SKM-1 treated with dmso at 0.1 percent for 144 hours (cell line): ENCODE results near the gene PRKCD.

Experiments used
- DNase-seq: peaks from one replicate; lab custom pipeline; 2025; ENCODE audit not compliant: unreplicated experiment; lab: John Stamatoyannopoulos, UW

PRKCD gene

GRCh38 chr3:53213276-53213675, 52.3 kb downstream of the PRKCD start:
- DNase-seq: no peak

DNA sequence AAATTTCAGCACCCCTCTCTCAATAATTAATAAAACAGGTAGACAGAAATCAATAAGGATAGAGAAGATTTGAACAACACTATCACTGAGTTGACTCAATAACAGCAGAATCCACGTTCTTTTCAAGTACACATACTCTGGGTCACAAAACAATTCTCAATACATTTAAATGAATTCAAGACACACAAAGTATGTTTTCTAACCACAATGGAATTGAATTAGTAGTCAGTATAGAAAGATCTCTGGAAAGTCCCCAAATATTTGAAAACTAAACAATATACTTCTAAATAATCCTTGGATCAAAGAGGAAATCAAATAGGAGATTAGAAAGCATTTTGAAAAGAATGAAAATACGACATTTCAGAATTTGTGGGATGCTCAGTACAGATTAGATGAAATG, 54.8 kb downstream of the PRKCD start:
- DNase-seq: no peak

DNA sequence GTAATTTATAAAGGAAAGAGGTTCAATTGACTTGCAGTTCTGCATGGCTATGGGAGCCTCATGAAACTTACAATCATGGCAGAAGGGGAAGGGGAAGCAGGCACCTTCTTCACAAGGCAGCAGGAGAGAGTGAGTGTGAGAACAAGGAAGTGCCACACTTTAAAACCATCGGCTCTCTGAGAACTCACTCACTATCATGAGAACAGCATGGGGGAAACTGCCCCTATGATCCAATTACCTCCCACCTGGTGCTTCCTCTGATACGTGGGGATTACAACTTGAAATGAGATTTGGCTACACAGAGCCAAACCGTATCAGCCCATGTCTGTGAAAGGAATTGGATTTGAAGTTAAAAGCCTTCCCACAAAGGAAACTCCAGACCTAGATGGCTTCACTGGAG, 55.7 kb downstream of the PRKCD start:
- peak; percentile 22 for DNase-seq

GRCh38 chr3:53217175-53217574, 56.2 kb downstream of the PRKCD start:
- DNase-seq: no peak

GRCh38 chr3:53218131-53218530, 57.1 kb downstream of the PRKCD start:
- DNase-seq: no peak

GRCh38 chr3:53219895-53220483, 59.0 kb downstream of the PRKCD start:
- DNase-seq: peak; percentile 80

DNA sequence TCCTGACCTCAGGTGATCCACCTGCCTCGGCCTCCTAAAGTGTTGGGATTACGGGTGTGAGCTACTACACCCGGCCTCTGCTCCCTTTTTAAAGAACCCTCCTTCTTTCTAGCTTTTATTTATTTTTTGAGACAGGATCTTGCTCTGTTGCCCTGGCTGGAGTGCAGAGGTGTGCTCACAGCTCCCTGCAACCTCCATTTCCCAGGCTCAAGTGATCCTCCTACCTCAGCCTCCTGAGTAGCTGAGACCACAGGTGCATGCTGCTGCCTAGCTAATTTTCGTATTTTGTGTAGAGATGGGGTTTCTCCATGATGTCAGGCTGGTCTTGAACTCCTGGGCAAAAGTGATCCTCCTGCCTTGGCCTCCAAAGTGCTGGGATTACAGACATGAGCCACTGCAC, 60.3 kb downstream of the PRKCD start:
- no peak for DNase-seq

GRCh38 chr3:53221827-53222182, 60.8 kb downstream of the PRKCD start:
- no peak for DNase-seq

DNA sequence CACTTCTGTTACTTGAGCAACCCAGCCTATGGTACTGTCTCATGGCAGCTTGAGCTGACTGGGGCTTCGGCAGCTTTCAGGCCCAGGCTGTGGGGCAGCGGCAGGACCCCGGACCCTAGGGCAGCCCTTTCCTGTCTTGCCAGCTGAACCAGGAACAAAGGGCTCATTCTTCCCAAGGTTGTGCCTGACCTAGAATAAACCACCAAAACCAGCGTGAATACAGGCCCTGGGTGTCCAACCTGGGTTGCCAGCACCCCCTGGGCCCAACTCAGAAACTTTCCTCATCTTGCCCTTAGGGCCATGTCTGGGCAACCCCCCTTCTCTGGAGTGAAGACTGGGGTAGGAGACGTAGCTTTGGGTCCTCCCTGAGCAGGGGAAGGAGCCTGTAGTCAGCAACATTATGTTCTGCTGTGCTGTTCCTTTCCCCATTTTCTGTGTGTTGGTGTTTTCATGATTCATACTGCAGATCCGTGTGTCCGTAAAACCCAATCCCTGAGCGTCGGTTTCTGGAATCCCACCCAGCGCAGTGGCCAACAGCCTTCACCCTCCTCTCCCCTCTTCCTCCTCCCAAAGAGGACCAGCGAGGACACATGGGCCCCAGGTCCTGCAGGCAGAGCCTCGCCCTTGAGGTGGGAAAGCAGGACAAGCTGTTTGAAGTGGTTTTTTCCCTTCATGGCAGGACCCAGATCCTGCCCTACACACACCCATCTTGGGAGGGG, 61.3 kb downstream of the PRKCD start:
- no peak for DNase-seq

GRCh38 chr3:53223025-53223424, 62.0 kb downstream of the PRKCD start:
- DNase-seq: no peak

DNA sequence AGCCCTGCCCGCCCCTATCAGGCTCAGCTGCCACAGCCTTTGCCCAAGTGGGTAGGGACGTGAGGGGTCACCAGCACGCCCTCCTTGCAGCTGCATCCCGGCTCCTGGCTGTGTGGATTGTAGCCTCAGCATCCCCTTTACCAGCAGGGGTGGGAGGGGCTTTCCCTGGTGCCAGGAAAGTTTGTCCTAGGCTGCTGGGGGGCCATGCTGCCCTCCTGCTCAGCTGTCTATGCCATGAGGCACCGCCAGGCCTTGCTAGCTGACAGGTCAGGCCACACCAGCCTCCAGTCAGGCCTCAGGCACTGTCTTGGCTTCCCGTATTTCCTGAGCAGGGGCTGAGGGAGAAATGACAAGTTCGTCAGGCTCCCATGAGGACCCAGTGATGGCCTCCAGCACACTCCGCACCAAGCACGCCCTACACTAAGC, 62.5 kb downstream of the PRKCD start:
- no peak for DNase-seq

DNA sequence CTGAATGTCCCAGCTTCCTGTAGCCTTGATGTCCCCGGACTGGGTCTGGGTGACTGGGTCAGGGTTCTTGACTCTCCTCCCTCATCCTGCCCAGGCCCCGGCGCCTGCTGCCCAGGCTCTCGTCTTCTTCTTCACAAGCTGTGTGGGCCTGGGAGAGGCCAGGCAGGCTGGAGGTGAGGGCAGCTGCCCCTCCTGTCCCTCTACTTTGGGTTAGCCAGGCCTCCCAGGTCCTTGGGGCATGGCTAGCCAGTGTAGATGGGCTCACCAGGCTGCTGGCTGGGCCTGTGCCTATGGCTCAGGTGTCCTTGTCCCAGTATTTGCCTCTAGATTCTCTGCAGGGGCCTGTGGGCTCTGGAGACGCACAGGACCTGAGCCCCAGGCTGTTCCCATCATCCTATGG, 63.0 kb downstream of the PRKCD start:
- no peak for DNase-seq

DNA sequence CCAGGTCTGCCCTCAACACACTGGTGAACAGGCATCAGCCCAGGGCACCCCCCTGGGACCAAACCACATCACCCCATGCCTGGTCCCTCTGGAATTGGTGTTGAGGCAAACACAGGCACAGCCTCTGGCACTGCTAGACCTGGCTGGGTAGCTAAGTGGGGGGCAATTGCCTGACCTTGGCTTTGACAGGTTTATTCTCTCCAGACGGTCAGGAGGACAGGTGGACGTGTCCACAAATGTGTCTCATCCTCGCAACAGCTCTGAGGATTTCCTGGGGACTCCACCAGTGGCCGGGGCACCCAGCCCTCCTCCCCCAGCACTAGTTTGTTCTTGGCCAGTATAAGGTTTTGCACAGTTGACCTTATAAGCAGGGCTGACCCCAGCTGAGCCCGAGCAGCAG, 63.5 kb downstream of the PRKCD start:
- DNase-seq: no peak

GRCh38 chr3:53225181-53225580, 64.2 kb downstream of the PRKCD start:
- no peak for DNase-seq

- DNase-seq: no peak
These were observed 64.6 kb downstream of the PRKCD start for GRCh38 chr3:53225651-53226050.

- no peak for DNase-seq
These were observed 65.3 kb downstream of the PRKCD start for GRCh38 chr3:53226142-53226840.

- no peak for DNase-seq
These were observed 65.9 kb downstream of the PRKCD start for GRCh38 chr3:53226841-53227407.

- no peak for DNase-seq
These were observed 67.2 kb downstream of the PRKCD start for GRCh38 chr3:53227993-53228885.

GRCh38 chr3:53229171-53229570, 68.2 kb downstream of the PRKCD start:
- DNase-seq: no peak

DNA sequence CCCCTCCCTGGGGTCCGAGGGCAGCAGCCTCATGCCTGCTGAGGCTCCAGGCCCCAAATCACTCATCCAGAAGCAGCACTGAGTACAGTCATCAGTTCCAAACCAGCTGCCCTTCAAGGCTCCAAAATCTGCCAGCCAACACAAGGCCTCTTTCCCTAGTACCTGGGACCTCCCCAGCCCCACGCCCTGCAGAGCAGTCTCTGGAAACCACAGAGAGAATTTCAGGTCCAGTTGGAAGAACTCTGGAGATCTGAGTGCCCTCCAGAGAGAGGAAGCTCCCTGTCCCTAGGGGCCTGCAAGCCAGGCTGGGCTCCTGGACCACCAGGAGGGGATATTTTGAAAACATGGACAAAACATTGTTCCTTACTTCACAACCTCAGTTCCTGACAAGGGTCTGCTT, 68.6 kb downstream of the PRKCD start:
- DNase-seq: no peak

DNA sequence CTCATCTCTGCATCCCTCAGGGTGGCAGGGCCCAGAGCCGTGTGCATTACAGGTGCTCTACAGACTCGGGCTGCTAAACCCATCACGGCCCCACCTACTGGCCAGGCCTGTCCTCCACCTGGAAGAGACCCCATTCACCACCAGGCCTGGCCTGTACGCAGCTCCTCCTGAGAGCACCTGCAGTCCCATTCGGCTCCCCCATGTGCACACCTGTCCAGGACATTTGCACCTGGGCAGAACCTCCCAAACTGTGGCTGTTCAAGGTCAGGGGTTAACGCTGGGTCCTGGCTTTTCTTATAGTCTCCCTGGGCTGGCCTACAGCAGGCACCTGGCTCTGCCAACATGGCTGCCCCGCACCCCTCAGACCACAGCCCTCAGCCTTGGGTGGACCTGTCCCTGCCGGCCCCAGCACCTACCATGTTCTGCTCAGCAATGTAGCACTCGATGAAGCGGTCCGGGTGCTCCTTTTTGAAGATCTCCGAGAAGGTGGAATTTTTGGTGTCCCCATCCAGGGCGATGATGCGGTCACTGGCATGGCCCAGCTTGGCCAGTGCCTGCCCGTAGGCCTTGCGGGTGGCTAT, 69.1 kb downstream of the PRKCD start:
- no peak for DNase-seq
